ENCODE data around the gene USP25. TPM values are rescaled to one million over a fixed set of nuclear protein-coding genes. Genes with fewer than 3 reads are reported as not detected.
A peak's percentile ranks its signal among the peaks of the same experiment; 100 is the strongest.

USP25 gene
- total RNA-seq, 3 donors from 2014 or later = 33.5 to 48.2 (median 43.3) TPM

DNA sequence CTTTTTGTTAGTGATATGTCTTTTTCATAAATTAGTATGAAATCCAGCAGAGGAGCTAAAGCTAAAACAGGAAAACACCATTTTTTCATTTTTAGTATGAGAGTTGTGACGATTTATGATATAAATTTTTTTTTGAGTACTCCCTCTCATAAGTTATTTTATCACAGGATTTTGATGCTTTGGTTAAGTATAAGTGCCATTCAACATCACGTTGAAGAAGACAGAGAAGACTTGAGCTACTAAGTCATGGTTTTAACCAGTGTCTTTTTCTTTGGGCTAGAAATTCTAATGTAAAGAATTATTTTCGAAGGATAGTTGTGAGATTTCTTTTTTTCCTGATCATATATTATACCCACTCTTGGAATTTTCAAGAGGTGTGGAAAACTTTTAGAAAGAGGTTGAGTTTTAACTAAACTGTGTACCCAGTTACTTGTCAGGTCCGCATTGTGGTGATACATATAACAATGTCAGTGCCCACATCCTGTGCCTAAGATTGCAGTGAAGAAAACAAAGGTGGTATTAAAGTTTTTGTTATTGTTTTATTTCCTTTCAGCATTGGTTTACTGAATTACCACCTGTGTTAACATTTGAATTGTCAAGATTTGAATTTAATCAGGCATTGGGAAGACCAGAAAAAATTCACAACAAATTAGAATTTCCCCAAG, 93.8 kb downstream of the USP25 start:
- Histone ChIP-seq H3K4me3 (no peak overlapping the region), H3K4me1 (ENCODE audit: low read depth) (no peaks in the 10 kb centered on the region), H3K9me3 (no peaks in the 10 kb centered on the region), H3K36me3 (ENCODE audit: low read depth) (no peaks in the 10 kb centered on the region)
- intact Hi-C loops (cut with DNase I, micrococcal nuclease) = loop anchor here in 1 of 2 donors (10.0 kb wide), 1 partner anchor 339 kb away; no protein-coding TSS in a partner anchor
- no peak for TF ChIP-seq CTCF (IDR thresholded peaks at IDR 0.05)
- ATAC-seq (peak; percentile 41), DNase-seq (no peak)

- intact Hi-C loops (cut with DNase I, micrococcal nuclease) = loop anchor here in 1 of 2 donors (10.0 kb wide), 1 partner anchor 341 kb away; no protein-coding TSS in a partner anchor
- Histone ChIP-seq H3K36me3 (ENCODE audit: low read depth) (no peaks in the 10 kb centered on the region), H3K4me1 (ENCODE audit: low read depth) (no peaks in the 10 kb centered on the region), H3K4me3 (no peak overlapping the region), H3K9me3 (no peaks in the 10 kb centered on the region)
- DNase-seq (no peak), ATAC-seq (no peak)
- TF ChIP-seq CTCF (IDR thresholded peaks at IDR 0.05) = no peak
These were observed 95.9 kb downstream of the USP25 start for GRCh38 chr21:15825700-15826099.

- H3K9me3 ChIP-seq = no peaks in the 10 kb centered on the region
- intact Hi-C loops (cut with DNase I, micrococcal nuclease) = loop anchor here in 1 of 2 donors (10.0 kb wide), 1 partner anchor 341 kb away; no protein-coding TSS in a partner anchor
- peak in 1 of 3 donors; percentile 71 for DNase-seq
- no peaks in the 10 kb centered on the region for H3K36me3 ChIP-seq (ENCODE audit: low read depth)
- no peak overlapping the region for H3K4me3 ChIP-seq
- H3K4me1 ChIP-seq (ENCODE audit: low read depth) = no peaks in the 10 kb centered on the region
- TF ChIP-seq CTCF (IDR thresholded peaks at IDR 0.05) = peak; percentile 23
- peak; percentile 92 for ATAC-seq
These were observed 96.5 kb downstream of the USP25 start for GRCh38 chr21:15826147-15826780.

GRCh38 chr21:15826908-15827601, 97.3 kb downstream of the USP25 start:
- no peaks in the 10 kb centered on the region for H3K36me3 ChIP-seq (ENCODE audit: low read depth)
- DNase-seq (no peak), ATAC-seq (no peak)
- no peaks in the 10 kb centered on the region for H3K9me3 ChIP-seq
- TF ChIP-seq CTCF (IDR thresholded peaks at IDR 0.05) = no peak
- H3K4me1 ChIP-seq (ENCODE audit: low read depth) = no peaks in the 10 kb centered on the region
- H3K4me3 ChIP-seq = no peak overlapping the region
- intact Hi-C loops (cut with DNase I, micrococcal nuclease) = loop anchor here in 1 of 2 donors (10.0 kb wide), 1 partner anchor 342 kb away; no protein-coding TSS in a partner anchor

- Histone ChIP-seq H3K4me1 (ENCODE audit: low read depth) (no peaks in the 10 kb centered on the region), H3K9me3 (no peaks in the 10 kb centered on the region)
- no peak for DNase-seq
These were observed 101.7 kb downstream of the USP25 start for GRCh38 chr21:15831497-15831896.

More at GRCh38 chr21:15831497-15831896, 101.7 kb downstream of the USP25 start:
- ATAC-seq = no peak
- intact Hi-C loops (cut with DNase I, micrococcal nuclease) = no loop called here
- H3K36me3 ChIP-seq (ENCODE audit: low read depth) = no peaks in the 10 kb centered on the region
- TF ChIP-seq CTCF (IDR thresholded peaks at IDR 0.05) = no peak
- H3K4me3 ChIP-seq = no peak overlapping the region
